22Rv1 (cell line): ENCODE results near the gene KITLG.

Experiments used
- CTCF ChIP-seq: fragments of 450-650 bp; IDR thresholded peaks from 2 replicates; pipeline ENCODE4 v1.5.1; 2017; ENCODE audit warnings: mild to moderate bottlenecking
- ZFX ChIP-seq: fragments of 450-650 bp; IDR thresholded peaks from 2 replicates; pipeline ENCODE4 v1.6.1; 2017; ENCODE audit warnings: antibody characterized with exemption, borderline replicate concordance

GRCh38 chr12:88579601-88580050 lies 645 bp downstream of the KITLG start:
- TF ChIP-seq CTCF (no peak), ZFX (no peak)
